Neural progenitor cell (in vitro differentiated cells): ENCODE measurements around the gene CTAGE9.

Source experiments
- EZH2phosphoT487 ChIP-seq: fragments of 200-600 bp; sonication (generic); IDR thresholded peaks from 2 replicates; pipeline ENCODE4 v1.6.1; 2017; ENCODE audit warnings: antibody characterized with exemption
- TF ChIP-seq, protein P1 (sequence below): fragments of 200-600 bp; sonication (generic); IDR thresholded peaks from 2 replicates; pipeline ENCODE4 v1.5.1; 2017; ENCODE audit warnings: antibody characterized with exemption, mild to moderate bottlenecking

DNA sequence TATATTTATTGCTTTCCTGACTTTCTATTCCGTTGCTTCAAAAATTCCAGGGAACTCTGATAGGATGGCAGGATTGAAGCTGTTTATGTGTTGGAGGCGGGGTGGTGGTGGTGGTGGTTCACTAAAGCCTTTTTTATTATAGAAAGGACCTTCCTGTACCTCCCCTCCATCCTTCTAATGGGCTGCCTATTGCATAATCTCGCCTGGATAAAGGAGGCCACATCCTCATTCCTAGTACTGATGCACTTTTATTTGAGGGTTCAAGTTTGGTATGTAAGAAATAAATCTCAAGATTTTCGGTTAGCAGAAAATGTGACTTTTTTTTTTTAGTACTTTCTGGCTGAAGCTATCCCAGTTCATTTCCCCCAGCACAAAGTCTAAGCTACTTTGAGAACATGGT is 18.7 kb upstream of the CTAGE9 start:
- TF ChIP-seq, protein P1, sequence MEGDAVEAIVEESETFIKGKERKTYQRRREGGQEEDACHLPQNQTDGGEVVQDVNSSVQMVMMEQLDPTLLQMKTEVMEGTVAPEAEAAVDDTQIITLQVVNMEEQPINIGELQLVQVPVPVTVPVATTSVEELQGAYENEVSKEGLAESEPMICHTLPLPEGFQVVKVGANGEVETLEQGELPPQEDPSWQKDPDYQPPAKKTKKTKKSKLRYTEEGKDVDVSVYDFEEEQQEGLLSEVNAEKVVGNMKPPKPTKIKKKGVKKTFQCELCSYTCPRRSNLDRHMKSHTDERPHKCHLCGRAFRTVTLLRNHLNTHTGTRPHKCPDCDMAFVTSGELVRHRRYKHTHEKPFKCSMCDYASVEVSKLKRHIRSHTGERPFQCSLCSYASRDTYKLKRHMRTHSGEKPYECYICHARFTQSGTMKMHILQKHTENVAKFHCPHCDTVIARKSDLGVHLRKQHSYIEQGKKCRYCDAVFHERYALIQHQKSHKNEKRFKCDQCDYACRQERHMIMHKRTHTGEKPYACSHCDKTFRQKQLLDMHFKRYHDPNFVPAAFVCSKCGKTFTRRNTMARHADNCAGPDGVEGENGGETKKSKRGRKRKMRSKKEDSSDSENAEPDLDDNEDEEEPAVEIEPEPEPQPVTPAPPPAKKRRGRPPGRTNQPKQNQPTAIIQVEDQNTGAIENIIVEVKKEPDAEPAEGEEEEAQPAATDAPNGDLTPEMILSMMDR: no peak
- TF ChIP-seq EZH2phosphoT487: no peak
